Kidney tubule cell (primary cell): ENCODE results near the gene ZNF287.
A peak's percentile ranks its signal among the peaks of the same experiment; 100 is the strongest.
"Not testable (repeated sequence)": the region's sequence is repeated elsewhere in the genome, so short reads cannot be mapped to it uniquely, and the experiment has no call there.

ENCODE experiments used
- DNase-seq: peaks from one replicate; pipeline ENCODE4 v3.0.0-alpha.2; 2018; ENCODE audit warnings: low spot score

Gene ZNF287

DNA sequence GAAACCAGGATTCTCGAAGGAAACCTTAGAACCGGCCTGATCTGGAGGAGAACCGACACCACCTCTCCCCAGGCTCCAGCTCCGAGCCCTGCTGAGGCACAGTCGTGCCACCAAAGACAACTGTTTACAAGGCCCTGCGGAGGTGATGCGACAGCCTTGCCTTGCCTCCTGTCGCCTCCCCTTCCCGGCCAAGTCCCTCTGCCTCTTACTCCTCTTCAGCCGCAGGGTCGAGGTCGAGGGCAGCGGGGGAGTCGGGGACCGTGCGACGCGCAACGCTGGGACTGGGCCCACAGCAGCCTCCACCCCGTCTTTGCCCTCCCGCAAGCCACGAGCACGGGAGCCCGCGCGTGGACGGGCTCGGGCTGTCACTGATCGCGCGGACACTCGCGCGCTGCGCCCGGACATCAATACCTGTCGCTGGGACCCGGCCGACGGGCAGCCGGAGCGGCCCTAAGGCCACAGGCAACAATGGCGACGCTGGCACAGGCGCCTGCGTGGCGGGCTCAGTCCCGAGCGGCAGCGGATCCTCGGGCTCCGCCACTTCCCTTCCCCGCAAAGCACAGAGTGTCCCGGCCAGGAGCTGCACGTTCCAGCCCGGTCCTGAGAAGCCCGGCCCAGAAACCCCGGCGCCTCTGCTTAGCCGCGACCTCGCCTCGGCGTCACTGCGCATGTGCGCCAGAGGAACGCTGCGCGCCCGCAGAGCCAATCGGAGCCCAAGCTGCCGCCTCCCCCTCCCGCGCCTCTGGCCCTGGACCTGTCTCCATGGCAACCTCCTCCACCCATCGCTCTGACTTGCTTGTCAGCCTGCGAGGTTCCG, at the start of gene ZNF287:
ZNF287 (minus strand) TSS at position 664 of the 817 bp plus-strand sequence. CDS start 1,473 bp downstream, outside the sequence.
- DNase-seq: peak; percentile 88

- DNase-seq: no peak
These were observed 48.6 kb upstream of the ZNF287 start for GRCh38 chr17:16617481-16618060.

GRCh38 chr17:16599537-16599936, 30.5 kb upstream of the ZNF287 start:
- DNase-seq: no peak

DNA sequence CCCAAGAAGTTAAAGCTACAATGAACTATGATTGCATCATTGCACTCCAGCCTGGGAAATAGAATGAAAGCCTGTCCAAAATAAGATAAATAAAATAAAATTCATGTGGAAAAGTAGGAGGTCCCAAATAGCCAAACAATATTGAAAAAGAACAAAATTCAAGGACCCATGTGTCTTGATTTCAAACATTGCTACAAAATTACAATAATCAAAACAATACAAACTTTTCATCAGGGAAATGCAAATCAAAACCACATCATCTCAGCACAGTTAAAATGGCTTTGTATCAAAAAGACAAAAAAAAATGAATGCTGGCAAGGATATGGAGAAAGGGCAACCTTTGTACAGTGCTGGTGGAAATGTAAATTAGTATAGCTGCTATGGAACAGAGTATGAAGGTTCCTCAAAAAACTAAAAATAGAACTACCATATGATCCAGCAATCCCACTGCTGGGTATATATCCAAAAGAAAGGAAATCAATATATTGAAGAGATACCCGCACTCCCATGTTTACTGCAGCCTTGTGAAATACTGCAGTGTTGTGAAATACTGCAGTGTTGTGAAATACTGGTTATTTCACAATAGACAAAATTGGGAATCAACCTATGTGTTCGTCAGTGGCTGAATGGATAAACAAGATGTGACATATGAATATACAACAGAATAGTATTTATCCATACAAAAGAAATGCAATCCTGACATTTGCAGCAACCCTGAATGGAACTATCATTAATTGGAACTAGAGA, 24.5 kb upstream of the ZNF287 start:
- DNase-seq: no peak

- DNase-seq: peak; percentile 89
These were observed 20.3 kb upstream of the ZNF287 start for GRCh38 chr17:16589097-16589969.

- DNase-seq: no peak
These were observed 16.8 kb upstream of the ZNF287 start for GRCh38 chr17:16585796-16586195.

GRCh38 chr17:16584273-16584995, 15.4 kb upstream of the ZNF287 start:
- peak; percentile 88 for DNase-seq

DNA sequence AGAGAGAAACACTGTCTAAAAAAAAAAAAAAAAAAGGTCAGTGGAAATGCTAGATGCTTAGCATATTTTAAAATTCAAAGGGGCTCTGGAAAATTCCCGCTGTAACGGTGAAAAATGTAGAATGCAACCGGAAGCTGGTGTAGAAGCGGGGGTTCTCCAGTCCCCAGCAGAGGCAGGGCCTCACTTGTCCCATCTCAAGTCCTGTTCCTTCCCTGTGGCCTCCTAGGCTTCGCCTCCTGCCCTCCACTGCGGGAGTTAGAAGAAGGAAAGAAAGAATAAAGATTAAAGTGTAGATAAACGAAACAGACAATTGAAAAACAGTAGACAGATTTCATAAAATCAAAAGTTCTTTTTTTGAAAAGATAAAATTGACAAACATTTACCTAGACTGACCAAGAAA, 14.8 kb upstream of the ZNF287 start:
- no peak for DNase-seq

- no peak for DNase-seq
These were observed 4.5 kb upstream of the ZNF287 start for GRCh38 chr17:16573466-16573865.

GRCh38 chr17:16569358-16569712, 331 bp upstream of the ZNF287 start:
- DNase-seq: no peak

DNA sequence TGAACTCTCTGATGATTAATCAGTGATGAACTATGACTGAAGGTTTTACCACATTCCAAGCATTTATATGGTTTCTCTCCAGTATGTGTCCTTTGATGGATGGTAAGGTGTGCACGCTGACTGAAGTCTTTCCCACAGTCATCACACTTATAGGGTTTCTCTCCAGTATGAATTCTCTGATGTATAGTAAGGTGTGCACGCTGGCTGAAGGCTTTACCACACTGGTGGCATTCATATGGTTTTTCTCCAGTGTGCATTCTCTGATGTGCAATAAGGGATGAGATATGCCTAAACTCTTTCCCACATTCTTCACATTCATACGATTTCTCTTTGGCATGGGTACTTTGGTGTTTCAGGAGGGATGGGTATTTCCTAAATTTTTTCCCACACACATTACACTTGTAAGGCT, 16.4 kb downstream of the ZNF287 start:
- no peak for DNase-seq

DNA sequence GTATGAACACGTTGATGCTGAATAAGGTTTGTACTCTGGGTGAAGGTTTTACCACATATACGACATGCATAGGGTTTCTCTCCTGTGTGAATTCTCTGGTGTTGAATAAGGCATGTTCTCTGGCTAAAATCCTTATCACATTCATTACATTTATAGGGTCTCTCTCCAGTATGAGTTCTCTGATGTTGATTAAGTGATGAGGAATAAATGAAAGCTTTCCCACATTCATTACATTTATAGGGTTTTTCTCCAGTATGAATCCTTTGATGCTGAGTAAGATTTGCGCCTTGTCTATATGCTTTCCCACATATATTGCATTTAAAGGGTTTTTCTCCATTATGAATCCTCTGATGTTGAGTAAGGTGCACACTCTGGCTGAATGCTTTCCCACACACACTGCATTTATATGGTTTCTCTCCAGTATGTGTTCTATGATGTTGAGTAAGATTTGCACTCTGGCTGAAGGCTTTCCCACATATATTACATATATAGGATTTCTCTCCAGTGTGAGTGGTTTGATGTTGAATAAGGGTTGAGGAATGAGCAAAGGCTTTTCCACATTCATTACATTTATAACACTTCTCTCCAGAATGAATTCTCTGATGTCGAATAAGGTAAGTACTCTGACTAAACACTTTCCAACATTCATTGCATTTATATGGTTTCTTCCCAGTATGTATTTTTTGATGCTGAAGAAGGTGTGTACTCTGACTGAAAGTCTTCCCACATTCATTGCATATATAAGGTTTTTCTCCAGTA, 16.9 kb downstream of the ZNF287 start:
- DNase-seq: no peak

- no peak for DNase-seq
These were observed 31.9 kb downstream of the ZNF287 start for GRCh38 chr17:16537130-16537458.

DNA sequence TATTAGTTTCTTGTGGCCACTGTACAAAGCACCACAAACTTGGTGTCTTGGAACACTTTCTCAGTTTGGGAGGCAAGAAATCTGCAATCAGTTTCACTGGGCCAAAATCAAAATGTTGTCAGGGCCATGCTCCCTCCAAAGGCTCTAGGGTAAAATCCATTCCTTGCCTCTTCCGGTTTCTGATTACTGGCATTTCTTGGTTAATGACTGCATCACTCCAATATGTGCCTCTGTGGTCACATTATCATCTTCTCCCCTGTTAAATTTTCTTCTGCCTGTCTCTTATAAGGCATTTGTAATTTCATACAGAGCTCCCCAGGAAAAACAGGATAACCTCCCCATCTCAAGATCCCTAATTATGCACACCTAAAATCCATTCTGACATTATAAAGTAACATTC, 34.8 kb downstream of the ZNF287 start:
- no peak for DNase-seq

- no peak for DNase-seq
These were observed 39.1 kb downstream of the ZNF287 start for GRCh38 chr17:16529906-16530305.

DNA sequence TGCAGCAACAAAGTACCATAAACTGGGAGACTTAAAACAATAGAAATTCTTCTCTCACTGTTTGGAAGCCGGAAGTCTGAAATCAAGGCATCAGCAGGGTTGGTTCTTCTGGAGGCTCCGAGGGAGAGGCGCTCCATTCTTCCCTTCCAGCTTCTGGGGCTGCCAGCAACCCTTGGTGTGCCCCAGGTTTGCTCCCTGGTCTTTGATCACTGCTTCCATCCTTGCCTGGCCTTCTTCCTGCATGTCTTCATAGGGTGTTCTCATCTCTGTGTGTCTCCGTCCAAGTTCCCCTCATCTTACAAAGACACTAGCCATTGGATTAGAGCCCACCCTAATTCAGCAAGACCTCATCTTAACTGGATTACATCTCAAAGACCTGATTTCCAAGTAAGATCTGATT, 41.7 kb downstream of the ZNF287 start:
- no peak for DNase-seq

DNA sequence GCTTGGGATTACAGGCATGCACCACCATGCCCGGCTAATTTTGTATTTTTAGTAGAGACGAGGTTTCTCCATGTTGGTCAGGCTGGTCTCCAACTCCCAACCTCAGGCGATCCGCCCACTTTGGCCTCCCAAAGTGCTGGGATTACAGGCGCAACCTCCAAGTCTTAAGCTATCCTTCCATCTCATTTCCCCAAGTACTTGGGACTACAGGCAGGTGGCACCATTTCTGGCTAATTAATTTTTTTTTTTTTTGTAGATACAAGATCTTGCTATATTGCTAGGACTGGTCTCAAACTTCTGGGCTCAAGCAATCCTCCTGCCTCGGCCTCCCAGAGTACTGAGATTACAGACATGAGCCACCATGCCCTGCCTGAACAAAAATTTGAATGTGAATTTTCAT, 43.4 kb downstream of the ZNF287 start:
- DNase-seq: not testable (repeated sequence)

DNA sequence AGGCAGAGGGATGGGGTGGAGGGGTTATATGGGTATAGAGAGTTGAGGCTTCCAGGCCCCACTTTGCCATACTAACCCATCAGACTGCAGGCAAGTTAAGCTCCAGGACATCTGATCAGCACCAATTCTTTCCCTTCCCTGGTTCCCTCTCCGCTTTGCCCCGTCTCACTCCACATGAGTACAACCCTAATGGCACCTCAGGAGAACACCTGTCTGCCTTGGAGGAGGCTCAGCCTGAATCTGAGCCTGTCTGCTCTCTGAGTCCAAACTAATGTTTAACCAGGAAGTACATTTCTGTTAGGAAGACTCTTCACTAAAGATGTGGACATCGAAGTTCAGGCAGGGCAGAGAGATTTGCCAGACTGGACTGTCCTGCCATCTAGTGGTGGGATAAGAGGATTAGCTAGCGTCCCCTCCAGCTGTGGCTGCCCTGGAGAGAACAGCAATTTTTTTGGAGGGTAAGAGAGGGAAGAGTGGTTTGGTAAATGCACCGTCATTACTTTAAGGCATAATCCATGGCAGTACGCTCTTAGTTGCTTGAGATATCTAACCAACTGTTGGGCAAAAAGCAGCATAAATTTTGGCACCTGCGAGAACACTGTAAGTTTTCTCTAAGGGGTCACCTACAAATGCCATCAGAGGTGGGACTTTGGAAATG, 47.8 kb downstream of the ZNF287 start:
- DNase-seq: peak; percentile 93

GRCh38 chr17:16519021-16519420, 50.0 kb downstream of the ZNF287 start:
- DNase-seq: no peak

- no peak for DNase-seq
These were observed 51.5 kb downstream of the ZNF287 start for GRCh38 chr17:16517477-16517876.
